DMS153 (cell line): ENCODE measurements around the gene CNST.
"Not testable (repeated sequence)": the region's sequence is repeated elsewhere in the genome, so short reads cannot be mapped to it uniquely, and the experiment has no call there.

Experiments used
- DNase-seq: peaks from one replicate; lab custom pipeline; 2025; lab: John Stamatoyannopoulos, UW

Gene CNST

DNA sequence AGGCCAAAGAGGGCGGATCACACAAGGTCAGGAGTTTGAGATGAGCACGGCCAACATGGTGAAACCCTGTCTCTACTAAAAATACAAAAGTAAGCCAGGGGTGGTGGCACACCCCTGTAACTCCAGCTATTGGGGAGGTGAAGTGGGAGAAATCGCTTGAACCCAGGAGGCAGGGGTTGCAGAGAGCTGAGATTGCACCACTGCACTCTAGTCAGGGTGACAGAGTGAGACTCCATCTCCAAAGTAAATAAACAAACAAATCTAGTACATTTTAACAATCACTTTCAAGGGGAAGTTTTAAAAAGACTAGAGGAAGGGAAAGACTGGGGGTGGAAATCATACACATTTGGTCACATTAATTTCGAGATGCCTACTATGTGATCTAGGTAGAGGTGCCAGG is 6.9 kb upstream of the CNST start:
- DNase-seq: no peak

GRCh38 chr1:246560833-246561232 is 5.4 kb upstream of the CNST start:
- DNase-seq: not testable (repeated sequence)

DNA sequence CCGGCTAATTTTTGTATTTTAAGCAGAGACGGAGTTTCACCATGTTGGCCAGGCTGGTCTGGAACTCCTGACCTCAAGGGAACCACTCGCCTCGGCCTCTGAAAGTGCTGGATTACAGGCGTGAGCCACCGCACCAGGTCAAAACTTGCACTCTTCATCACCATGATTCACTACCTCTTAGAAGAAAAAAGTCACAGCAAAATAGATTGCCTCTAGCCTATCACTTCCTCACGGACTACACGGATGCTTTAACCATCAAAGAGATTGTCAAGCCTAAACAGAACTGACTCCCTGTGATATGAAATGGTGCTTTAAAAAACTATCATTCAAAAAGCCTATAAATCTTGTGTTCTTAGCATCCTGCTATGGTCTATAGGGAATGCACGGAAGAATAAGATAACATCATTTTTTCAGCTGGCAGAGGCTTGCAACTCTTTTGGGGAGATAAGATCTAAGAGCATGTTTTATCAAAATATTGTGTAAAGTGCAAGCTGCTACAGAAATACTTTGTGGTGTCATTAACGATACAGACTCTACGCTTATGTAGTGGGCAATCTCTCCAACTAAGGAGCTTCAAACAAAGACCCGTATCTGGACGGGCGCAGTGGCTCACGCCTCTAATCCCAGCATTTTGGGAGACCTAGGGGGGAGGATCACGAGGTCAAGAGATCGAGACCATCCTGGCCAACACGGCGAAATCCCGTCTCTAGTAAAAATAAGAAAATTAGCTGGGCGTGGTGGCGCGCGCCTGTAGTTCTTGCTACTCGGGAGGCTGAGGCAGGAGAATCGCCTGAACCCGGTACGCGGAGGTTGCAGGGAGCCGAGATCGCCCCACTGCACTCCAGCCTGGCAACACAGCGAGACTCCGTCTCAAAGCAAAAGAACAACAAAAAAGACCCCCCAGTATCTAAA is 1.2 kb upstream of the CNST start:
- no peak for DNase-seq

- no peak for DNase-seq
Measured at GRCh38 chr1:246565751-246566127, 517 bp upstream of the CNST start.

DNA sequence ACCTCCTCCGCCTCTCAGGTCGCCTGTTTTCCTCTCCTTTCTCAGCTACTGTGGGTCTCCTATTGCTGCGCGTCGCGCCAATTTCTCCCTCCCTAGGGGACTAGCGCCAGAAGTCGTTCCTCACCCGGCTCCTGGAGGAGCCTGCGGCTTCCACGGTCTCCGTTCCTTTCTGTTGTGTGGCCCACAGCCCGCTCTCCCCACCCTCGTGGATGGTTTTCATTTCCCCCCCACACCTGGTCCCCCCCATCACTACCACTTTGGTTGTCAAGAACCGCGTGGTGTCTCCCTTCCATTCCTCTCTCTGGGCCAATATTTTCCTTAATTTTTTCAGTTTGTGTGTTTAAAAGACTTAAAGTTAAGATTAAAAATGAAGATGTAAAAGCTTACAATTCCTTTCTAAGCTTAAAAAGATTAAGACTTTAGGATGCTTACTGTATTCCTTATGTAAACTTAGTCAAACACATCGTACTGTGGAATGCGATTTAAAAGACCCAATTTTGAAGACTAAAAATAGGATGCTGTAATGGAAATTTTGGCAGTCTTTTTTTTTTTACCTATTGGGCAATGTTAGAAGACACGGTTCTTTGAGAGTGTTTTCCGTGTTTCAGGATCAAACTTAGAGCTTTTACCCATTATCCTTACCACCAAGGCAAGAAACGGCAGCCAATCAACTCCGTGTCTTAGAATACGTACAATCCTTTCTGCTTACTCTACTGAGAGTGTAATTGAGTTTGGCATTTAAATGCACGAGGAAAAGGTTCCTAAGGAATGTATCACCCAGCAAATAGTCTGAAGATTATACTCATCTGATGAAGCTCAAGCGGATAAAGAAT is 773 bp downstream of the CNST start:
- DNase-seq: no peak

DNA sequence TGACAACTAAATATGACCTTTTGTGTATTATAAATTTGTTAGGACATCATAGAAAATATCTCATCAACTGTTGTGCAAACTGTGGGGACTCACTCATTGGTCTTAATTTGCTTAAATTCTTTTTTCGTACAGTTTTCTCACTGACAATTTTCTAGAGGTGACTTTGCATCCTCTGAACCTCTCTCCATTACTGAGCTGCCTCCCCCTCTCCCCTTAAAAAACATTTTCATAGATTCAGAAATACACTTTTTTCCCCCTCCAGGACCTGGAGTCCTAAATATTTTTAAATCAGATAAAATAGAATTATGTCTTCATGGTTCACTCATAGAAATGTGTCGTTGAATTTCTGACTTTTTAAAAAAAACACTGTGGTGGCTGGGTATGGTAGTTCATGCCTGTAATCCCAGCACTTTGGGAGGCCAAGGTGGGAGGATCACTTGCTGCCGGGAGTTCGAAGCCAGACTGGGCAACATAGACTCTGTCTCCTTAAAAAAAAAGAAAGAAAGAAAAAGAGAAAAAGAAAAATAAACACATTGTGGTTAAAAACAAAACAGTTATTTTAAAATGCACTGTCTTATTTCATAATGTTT is 1.5 kb downstream of the CNST start:
- DNase-seq: no peak

DNA sequence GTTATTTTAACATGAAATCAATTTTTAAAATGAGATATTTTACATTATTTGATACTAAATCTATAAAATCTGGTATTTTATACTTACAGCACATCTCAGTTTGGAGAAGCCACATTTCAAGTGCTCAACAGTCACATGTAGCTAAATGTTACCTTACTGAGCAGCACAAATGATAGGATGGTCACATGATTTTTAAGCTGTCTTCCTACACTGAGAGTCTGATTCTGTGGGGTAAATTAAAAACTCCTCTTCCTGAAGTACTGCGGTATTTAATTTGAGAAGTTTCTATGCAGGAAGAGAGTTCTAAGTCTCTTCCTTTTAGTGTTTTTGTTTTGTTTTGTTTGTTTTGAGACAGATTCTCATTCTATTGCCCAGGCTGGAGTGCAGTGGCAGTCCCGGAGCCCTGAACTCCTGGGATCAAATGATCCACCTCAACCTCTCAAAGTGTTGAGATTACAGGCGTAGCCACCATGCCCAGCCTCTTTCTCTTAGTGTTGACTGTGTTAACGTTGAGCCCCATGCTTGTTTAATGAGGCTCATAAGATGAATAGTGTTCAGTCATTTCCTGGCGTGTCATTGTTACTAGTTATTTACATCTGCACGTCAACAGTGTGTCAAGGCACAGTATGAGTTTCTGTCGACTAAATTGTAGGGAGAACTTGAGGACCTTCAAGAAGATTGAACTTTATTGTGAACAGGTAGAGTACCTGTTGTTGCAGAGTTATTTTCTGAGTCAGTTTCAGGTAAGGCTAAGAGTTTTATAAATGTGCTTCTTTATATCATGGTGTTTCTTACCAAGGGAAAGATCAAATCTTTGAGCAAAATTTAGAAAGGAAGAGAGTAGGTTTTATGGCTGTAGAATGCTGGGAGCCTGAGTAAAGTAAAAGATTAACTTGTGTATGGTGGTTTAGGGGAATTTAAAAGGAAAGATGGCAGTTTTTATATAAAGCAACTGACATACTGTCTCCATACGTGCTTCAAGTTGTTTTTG is 3.3 kb downstream of the CNST start:
- DNase-seq: peak; percentile 78

GRCh38 chr1:246571309-246571708 is 5.1 kb downstream of the CNST start:
- DNase-seq: not testable (repeated sequence)

DNA sequence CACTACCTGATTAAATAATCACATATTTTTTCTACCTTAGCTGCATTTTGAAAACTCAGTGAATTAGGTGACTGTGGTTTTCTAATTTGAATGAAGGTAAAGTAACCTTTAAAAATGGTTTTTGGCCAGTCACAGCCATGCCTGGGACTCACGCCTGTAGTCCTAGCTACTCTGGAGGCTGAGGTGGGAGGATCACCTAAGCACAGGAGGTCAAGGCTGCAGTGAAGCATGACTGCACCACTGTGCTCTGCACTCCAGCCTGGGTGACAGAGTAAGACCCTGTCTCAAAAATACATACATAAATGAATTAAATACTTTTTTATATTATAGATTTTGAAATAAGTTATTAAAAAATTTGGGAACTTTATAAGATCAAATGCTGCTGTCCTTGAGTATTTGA is 5.7 kb downstream of the CNST start:
- no peak for DNase-seq

GRCh38 chr1:246572785-246573184 is 6.5 kb downstream of the CNST start:
- DNase-seq: no peak

- no peak for DNase-seq
Measured at GRCh38 chr1:246573491-246573890, 7.2 kb downstream of the CNST start.

GRCh38 chr1:246576709-246577032 is 10.4 kb downstream of the CNST start:
- DNase-seq: no peak

GRCh38 chr1:246577082-246577719 is 10.9 kb downstream of the CNST start:
- DNase-seq: no peak

DNA sequence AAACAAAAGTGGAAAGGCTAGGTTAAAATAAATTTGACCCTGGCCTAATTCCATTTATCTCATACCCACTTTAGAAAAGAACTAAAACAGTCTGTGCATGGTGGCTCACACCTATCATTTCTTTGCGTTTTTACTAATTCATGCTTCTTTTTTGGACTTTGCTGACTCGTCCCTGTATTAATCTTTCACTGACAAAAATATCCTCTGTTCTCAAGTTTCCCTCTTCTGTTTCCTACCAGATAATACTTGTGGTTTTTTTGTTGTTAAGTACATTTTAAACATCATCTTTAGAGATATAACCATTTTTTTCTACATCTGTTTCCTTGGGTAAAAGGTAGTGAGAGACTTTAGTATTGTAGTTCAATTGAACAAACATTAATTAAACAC is 11.5 kb downstream of the CNST start:
- DNase-seq: no peak

- no peak for DNase-seq
Measured at GRCh38 chr1:246579818-246580217, 13.6 kb downstream of the CNST start.

DNA sequence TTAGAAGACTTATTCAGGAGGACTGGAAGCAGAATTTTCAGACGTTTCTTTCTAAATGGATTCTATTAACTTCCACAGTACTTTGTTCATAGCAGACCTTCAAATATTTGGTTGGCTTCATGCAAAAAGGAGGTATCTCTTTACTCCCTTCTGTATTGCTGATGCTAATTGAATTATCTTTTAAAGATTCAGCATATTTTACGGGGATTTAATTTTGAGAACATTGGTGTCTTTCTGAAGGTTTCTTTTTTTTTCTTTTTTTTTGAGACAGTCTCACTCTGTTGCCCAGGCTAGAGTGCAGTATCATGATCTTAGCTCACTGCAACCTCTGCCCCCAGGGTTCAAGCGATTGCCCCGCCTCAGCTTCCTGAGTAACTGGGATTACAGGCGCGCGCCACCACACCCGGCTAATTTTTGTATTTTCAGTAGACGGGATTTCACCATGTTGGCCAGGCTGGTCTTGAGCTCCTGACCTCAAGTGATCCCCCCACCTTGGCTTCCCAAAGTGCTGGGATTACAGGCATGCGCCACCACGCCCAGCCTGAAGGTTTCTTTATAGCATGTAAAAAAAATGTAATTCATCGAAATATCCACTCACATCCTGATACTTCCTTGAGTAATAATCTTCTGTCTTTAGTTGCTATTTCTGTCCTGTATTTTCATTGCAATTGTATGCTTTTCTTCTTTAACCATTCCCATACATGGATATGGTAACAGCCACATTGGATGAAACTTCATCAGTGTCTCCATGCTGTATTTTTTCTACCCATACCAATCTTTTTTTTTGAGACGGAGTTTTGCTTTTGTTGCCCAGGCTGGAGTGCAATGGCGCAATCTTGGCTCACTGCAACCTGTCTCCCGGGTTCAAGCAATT is 14.5 kb downstream of the CNST start:
- no peak for DNase-seq

DNA sequence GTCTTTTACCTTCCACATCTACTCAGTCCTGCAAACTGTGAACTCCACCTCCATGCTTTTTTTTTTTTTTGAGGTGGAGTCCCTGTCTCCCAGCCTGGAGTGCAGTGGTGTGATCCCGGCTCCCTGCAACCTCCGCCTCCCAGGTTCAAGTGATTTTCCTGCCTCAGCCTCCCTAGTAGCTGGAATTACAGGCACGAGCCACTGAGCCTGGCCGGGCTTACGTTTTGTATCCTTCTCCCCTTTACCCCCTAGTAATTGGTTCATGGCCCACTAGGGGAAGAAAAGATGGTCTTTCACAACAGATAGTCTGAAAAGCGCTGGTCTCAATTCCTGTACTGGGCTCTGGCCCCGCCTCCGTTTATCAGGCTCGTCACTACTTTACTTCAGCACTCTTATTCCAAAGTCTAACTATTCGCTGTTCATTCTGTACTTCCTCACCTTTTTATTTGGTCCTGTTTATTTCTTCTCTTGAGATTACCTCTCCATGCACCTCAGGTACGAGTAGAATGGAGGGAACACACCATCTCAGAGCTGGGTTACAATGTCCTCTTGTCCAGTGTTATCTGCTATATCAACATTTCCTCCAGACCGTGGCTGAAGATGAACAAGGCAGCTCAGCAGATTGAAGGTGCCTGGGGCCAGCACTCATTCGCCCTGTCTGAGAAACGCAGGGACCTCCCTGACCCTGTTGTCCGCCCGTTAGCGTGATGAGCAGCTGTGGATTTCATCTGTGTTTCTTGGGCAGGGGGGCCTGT is 16.2 kb downstream of the CNST start:
- DNase-seq: no peak

DNA sequence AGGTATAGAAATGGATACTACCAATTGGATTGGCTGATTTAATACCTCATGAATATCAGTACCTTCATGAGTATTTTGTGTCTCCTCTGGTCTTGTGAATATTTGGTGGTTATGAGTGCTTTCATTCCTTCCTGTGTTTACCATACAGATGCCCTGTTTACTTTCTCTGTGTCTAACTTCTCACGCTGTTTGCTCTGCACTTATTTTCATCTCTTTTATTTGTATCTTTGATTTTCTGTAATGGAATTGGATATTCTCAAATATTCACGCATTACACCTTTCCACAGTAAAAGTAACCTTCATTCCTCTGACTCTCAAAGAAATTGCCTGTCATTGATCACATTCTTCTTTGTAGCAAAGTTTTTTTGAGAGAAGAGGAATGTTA is 16.8 kb downstream of the CNST start:
- no peak for DNase-seq

- DNase-seq: peak; percentile 89
Measured at GRCh38 chr1:246583448-246584185, 17.4 kb downstream of the CNST start.
